GM12874 (cell line): ENCODE data around the gene SH2B3.

Experiments used
- TF ChIP-seq, protein P1 (sequence below): IDR thresholded peaks from 2 replicates; pipeline ENCODE4 v1.5.1; 2011; ENCODE audit warnings: low read depth, mild to moderate bottlenecking, control low read depth, low read length, moderate library complexity; ENCODE audit not compliant: insufficient read depth

SH2B3 gene

DNA sequence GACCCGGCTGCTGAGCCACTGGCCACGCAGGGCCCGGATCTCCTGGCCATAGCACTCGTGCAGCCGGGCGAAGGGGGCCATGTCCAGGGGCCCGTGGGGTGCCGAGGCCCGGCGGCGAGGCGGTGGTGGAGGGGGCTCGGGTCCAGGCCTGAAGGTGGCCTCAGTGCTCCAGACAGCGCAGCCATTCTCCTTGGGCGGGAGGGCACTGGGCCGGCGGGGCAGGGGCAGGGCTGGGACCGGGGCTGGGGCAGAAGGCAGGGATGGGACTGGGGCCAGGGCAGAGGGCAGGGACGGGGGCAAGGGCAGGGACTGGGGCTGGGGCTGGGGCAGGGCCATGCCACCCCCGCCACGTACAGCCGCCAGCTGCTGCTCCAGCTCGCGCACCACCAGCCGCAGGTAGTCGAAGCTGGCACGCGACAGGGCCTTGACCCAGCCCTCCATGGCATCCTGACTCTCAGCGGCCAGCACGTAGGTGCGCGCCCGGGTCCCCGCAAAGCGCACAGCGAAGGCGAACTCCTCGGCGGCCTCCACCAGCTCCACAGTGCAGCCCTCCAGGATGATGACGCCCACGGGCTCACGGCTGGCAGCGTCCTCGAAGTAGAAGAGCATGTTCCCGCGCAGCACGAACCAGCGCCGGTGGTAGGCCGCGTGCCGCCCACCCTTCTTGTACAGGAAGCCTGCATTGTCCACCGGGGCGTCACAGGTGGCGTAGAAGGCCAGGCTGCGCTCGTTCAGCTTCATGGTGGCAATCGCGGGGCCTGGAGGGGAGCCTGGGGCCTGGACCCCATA lies 42.8 kb upstream of the SH2B3 start:
- TF ChIP-seq, protein P1, sequence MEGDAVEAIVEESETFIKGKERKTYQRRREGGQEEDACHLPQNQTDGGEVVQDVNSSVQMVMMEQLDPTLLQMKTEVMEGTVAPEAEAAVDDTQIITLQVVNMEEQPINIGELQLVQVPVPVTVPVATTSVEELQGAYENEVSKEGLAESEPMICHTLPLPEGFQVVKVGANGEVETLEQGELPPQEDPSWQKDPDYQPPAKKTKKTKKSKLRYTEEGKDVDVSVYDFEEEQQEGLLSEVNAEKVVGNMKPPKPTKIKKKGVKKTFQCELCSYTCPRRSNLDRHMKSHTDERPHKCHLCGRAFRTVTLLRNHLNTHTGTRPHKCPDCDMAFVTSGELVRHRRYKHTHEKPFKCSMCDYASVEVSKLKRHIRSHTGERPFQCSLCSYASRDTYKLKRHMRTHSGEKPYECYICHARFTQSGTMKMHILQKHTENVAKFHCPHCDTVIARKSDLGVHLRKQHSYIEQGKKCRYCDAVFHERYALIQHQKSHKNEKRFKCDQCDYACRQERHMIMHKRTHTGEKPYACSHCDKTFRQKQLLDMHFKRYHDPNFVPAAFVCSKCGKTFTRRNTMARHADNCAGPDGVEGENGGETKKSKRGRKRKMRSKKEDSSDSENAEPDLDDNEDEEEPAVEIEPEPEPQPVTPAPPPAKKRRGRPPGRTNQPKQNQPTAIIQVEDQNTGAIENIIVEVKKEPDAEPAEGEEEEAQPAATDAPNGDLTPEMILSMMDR: no peak

GRCh38 chr12:111363578-111363977 lies 42.1 kb upstream of the SH2B3 start:
- TF ChIP-seq, protein P1: no peak

DNA sequence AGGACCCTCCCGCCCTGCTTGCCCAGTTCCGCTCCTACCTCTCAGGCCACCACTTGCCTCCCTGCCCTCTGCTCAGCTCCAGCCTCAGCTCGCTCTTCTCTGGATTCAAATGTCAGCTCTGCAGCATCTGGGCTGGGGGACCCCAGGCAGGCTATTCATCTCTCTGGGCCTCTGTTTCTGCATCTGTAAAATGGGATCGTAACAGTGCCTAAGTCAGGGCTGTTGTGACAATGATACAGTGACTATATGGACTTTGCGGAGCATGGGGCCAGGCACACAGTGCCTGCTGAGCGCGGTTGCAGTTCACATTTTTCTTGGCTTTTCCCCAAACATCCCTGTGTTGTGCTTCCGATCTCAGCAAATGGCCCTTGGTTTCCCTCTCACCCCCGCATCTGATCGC lies 39.6 kb upstream of the SH2B3 start:
- TF ChIP-seq, protein P1: no peak

- TF ChIP-seq, protein P1: no peak
These were observed 39.1 kb upstream of the SH2B3 start for GRCh38 chr12:111366583-111366982.

DNA sequence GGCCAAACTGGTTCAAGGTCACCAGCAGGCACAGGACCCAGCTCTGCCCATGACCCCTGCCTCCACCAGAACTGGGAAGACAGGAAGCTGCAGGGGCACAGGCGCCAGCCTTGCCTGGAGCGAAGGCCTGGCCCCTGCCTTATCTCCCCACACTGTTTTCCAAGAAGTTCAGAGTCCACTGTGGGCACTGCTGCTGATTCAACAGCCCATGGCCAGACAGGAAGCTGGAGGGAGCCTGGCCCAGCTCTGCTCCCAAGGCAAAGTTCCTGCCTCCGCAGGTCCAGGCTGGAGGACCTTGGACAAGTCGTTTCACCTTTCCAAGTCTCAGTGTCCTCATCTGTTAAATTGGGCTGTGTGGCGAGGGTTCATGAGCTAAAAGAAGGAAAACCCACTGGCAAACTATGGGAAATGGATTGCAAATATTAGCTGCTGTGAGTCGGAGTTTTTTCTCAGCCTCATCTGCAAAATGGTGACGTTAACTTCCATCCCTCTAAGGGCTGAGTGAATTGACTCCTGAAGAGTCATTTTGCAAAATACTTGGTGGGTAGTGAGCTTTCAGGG lies 38.0 kb upstream of the SH2B3 start:
- TF ChIP-seq, protein P1: no peak

- TF ChIP-seq, protein P1: no peak
These were observed 37.4 kb upstream of the SH2B3 start for GRCh38 chr12:111368291-111368787.

GRCh38 chr12:111368788-111369495 lies 36.8 kb upstream of the SH2B3 start, which contains the start of gene PHETA1:
TSS of gene PHETA1 (minus strand) at chr12:111369095. CDS start at chr12:111363427, 5,668 bp downstream.
- TF ChIP-seq, protein P1: no peak
